Breast epithelium (tissue), 3 donors: Measurements from ENCODE around the gene ZNF69.
"Not testable (repeated sequence)": the region's sequence is repeated elsewhere in the genome, so short reads cannot be mapped to it uniquely, and the experiment has no call there.

ENCODE experiments used
- POLR2A ChIP-seq: fragments of 450-650 bp; IDR thresholded peaks from one replicate; pipeline ENCODE4 v1.6.1; 2016; ENCODE audit warnings: antibody characterized with exemption, mild to moderate bottlenecking, moderate library complexity
- POLR2AphosphoS5 ChIP-seq, 3 donors: sonication (generic); formaldehyde crosslinking; IDR thresholded peaks; one replicate each; pipeline ENCODE4 v1.6.1; 2017; ENCODE audit warnings: antibody characterized with exemption in 3 of 3
- TF ChIP-seq, protein P1 (sequence below), 3 donors: fragments of 450-650 bp; IDR thresholded peaks; one replicate each; pipeline ENCODE4 v1.5.1; 2016 to 2017; ENCODE audit warnings: antibody characterized with exemption in 3 of 3, mild to moderate bottlenecking in 3 of 3, moderate library complexity in 3 of 3

GRCh38 chr19:11949614-11950080 is 62.1 kb downstream of the ZNF69 start:
- not testable (repeated sequence) for TF ChIP-seq POLR2A; POLR2AphosphoS5 (IDR thresholded peaks at IDR 0.05)
- TF ChIP-seq, protein P1, sequence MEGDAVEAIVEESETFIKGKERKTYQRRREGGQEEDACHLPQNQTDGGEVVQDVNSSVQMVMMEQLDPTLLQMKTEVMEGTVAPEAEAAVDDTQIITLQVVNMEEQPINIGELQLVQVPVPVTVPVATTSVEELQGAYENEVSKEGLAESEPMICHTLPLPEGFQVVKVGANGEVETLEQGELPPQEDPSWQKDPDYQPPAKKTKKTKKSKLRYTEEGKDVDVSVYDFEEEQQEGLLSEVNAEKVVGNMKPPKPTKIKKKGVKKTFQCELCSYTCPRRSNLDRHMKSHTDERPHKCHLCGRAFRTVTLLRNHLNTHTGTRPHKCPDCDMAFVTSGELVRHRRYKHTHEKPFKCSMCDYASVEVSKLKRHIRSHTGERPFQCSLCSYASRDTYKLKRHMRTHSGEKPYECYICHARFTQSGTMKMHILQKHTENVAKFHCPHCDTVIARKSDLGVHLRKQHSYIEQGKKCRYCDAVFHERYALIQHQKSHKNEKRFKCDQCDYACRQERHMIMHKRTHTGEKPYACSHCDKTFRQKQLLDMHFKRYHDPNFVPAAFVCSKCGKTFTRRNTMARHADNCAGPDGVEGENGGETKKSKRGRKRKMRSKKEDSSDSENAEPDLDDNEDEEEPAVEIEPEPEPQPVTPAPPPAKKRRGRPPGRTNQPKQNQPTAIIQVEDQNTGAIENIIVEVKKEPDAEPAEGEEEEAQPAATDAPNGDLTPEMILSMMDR (IDR thresholded peaks at IDR 0.05), result not testable (repeated sequence)
